IMR-90 (cell line): Measurements from ENCODE around the gene ZBTB45.

Experiments used
- BHLHE40 ChIP-seq: fragments of 150-350 bp; IDR thresholded peaks from 2 replicates; pipeline ENCODE4 v1.6.1; 2016; ENCODE audit warnings: mild to moderate bottlenecking, low read depth, low read length
- CEBPB ChIP-seq: IDR thresholded peaks from 2 replicates; pipeline ENCODE4 v1.6.1; 2012; ENCODE audit warnings: low read depth, low read length, improper control_type of control experiment
- CHD1 ChIP-seq: IDR thresholded peaks from 2 replicates; pipeline ENCODE4 v1.6.1; 2012; ENCODE audit warnings: low read depth, low read length, improper control_type of control experiment
- CTCF ChIP-seq: conservative IDR thresholded peaks from 2 replicates; pipeline ENCODE4 v1.5.1; 2012; ENCODE audit warnings: mild to moderate bottlenecking, low read depth, low read length, improper control_type of control experiment
- MAFK ChIP-seq: IDR thresholded peaks from 2 replicates; pipeline ENCODE4 v1.6.1; 2012; ENCODE audit warnings: low read depth, low read length, improper control_type of control experiment
- POLR2A ChIP-seq: IDR thresholded peaks from 2 replicates; pipeline ENCODE4 v1.6.1; 2012; ENCODE audit warnings: mild to moderate bottlenecking, low read depth, low read length
- RAD21 ChIP-seq: IDR thresholded peaks from 2 replicates; pipeline ENCODE4 v1.6.1; 2012; ENCODE audit warnings: low read length, improper control_type of control experiment
- RFX5 ChIP-seq: IDR thresholded peaks from 2 replicates; pipeline ENCODE4 v1.8.0; 2012; ENCODE audit warnings: low read depth, mild to moderate bottlenecking, low read length, moderate library complexity
- USF2 ChIP-seq: fragments of 150-350 bp; IDR thresholded peaks from 2 replicates; pipeline ENCODE4 v1.6.1; 2017; ENCODE audit warnings: mild to moderate bottlenecking, antibody characterized with exemption, low read length, low read depth

DNA sequence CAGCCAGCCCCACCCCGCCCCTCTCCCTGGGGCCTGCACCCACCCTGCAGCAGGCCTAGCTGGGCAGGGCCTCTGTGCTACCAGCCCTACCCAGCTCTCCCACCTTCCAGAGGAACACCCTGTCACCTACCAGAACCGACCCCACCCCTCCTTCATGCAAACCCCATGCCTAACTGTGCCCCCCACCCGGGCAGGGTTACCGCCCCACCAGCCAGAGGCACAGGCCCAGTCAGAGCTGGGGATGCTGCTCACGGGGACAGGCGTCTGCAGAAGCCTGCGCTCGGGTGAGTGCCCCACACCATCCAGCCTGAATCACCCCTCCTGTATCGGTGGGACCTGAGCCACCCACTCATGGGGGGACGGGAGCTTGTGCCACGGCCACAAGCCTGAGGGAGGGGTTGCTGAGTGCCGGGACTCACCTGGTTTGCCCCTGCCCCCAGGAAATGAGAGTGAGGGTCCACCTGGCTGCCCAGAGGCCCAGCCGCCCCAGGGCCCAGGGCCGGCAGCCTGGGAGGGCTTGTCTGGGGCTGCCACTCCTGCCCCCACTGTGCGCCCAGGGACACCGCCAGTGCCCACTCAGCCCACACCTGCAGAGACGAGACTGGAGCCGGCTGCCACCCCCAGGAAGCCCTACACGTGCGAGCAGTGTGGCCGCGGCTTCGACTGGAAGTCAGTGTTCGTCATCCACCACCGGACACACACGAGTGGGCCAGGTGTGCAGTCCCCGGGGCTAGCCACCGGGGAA lies 39.7 kb downstream of the ZBTB45 start:
- TF ChIP-seq CTCF (no peak), POLR2A (no peak), CEBPB (no peak), RAD21 (no peak), RFX5 (no peak), CHD1 (no peak), MAFK (no peak), BHLHE40 (no peak), USF2 (no peak)
